HG03025 (cell line): ENCODE data around the gene TH.
"Not testable (repeated sequence)": the region's sequence is repeated elsewhere in the genome, so short reads cannot be mapped to it uniquely, and the experiment has no call there.

Experiments used
- ATAC-seq: cut with Tn5 transposase; IDR thresholded peaks from one replicate; pipeline ENCODE4 v1.9.1; 2021; ENCODE audit warnings: mild to moderate bottlenecking, moderate library complexity; ENCODE audit not compliant: unreplicated experiment, low FRiP score

TH gene

DNA sequence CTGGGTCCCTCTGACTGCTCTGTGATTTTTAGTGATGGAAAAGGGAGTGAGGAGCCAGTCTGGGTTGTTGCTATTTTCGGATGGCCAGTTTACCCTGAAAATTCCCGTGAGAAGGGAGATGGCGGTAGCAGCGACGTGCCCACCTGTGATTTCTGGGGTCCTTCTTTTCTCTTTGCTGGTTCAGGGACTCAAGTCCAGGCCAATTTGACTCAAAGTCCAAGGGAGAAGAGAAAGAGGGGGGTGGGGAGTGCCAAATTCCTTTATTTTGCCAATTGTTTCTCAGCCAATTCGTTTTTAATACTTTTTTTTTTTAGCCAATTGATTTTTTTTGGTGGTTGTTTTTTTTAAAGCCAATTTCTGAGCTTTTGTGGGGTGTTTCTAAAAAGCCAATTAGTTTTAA lies 39.4 kb downstream of the TH start:
- no peak for ATAC-seq

DNA sequence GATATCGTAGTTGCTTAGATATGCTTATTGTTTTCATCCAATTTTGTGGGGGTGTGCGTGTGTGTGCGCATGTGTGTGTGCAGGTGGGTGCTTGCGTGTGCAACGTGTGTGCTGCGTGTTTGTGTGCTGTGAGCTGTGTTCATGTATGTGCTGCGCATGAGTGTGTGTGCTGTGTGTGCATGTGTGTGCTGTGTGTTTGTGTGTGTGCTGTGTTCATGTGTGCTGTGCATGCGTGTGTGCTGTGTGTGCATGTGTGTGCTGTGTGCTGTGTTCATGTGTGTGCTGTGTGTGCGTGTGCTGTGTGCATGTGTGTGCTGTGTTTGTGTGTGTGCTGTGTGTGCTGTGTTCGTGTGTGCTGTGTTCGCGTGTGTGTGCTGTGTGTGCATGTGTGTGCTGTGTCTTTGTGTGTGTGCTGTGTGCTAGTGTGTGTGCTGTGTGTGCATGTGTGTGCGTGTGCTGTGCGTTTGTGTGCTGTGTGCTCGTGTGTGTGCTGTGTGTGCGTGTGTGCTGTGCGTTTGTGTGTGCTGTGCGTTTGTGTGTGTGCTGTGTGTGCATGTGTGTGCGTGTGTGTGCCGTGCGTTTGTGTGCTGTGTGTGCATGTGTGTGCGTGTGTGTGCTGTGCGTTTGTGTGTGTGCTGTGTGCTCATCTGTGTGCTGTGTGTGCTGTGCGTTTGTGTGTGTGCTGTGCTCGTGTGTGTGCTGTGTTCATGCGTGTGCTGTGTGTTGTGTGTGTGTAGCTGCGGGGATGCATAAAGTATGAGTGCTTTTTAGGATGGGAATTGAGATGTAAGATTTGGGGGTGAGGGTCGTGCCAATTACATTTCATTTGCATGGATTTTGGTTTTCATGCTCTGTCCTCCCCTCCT lies 40.0 kb downstream of the TH start:
- ATAC-seq: no peak

DNA sequence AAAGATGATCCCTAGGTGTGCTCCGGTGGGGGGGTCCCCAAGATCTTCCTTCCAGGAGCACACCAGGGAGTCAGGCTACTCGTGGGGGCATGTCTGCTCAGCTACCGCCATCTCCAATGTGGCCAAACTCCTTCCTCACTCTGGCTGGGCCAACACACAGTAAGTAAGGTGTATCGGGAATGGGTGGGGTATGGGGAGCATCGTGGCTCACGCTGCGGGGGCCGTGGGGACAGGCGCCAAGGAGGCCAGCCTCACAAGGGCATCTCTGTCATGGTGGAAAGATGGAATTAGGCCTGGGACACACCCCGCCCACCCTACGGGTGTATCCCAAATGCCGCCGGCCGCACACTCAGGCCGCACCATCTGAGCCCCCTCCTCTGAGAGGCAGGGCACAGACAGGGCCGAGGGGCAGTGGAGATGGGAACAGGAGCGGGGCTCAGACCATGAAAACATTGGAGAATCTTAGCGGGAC lies 40.7 kb downstream of the TH start:
- no peak for ATAC-seq

DNA sequence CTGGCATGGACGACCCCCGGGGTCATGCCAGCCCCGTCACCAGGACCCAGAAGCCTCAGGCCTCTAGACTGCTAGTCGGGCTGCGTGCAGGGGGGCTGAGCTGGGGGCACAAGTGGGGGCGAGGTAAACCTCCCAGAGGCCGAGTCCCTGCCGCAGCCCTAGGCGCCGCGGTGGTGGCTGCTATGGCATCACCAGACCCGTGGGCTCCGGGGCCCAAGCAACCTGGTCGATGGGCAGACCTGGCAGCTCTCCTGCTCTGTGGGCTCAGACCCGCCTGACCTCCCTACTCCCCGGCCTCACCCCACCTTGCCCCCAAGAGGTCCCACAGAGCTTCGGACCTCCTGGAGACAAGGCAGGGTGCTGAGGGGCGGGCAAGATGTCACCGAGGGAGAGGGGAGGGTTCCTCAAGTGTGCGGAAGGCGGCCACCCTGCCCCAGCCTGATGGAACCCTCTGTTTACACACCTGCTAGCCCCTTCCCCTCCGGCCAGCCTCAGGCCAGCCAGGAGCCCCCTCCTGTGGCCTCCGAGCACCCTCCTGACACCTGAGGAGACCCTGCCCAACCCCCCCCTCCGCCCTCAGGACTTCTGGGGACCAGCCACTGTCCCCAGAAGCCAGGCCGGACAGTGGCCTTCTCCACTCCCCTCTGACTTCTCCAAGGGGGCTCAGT lies 41.8 kb downstream of the TH start:
- ATAC-seq: no peak

DNA sequence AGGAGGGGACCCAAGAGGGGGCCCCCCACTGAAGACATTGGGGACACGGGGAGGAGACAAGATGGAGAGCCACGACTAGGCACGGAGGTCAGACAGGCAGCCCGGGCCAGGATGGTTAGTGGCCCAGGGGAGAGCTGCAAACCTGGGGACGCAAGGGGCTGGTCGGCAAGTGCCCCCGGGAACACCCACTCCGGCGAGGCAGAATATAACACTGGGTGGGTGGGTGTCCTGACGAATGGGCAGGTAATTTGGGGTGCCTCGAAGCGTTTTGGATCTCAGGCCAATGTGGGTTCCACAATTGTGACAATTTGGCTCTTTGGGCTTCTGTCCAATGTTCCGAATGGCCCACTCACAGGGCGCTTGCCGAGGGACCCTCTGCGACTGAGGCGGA lies 42.3 kb downstream of the TH start:
- ATAC-seq: no peak

DNA sequence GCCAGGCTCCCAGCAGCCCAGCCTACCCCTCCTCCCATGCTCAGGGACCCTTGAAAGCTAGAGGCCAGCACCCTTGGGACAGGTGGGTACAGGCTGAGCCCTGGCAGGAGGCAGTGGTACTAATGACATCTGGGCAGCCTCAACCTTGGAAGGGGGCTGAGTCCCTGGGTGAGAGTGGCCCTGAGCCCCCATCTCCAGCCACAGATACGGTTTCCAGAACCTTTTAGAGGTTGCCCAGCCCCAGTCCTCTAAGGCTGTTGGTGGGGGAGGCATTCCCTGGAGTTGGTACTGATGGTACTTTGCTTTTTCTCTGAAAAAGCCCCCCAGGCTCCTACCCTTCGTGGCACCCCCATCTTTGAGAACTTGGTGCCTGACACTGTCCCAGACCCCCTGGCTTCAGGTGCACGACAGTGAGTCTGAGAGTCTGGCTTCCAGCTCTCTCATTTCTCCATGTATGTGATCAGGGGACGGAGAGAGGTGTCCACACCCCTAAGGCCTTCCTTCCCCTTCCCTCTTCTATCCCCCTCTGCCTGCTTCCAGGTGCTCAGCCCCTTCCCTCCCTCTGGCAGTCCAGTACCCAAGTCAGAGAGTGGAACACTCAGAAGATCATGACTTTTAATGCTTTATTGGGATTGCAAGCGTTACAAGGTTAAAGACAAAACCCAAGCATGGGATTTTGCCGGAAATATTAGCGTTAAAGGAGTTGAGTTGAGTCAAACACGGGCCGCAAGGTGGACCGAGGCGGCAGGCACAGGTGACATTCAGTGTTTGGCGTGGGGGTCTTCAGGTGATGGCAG lies 42.9 kb downstream of the TH start:
- no peak for ATAC-seq

DNA sequence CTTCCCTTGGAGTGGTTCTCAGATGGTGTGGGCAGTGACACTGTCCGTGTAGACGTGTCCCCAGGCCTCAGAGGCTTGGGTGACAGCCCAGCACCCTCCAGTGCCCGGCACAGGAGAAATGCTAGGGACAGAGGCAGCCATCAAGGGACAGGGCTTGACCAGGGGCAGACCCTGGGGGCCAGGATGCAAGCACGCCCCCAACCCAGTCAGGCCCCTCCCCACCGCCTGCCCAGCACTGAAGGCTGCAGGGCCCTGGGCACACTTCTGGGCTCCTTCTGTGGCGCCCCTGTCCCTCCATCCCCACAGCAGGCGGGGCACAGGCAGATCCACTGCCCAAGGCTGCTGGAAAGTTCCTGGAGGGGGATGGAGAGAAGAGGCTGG lies 43.5 kb downstream of the TH start:
- no peak for ATAC-seq

DNA sequence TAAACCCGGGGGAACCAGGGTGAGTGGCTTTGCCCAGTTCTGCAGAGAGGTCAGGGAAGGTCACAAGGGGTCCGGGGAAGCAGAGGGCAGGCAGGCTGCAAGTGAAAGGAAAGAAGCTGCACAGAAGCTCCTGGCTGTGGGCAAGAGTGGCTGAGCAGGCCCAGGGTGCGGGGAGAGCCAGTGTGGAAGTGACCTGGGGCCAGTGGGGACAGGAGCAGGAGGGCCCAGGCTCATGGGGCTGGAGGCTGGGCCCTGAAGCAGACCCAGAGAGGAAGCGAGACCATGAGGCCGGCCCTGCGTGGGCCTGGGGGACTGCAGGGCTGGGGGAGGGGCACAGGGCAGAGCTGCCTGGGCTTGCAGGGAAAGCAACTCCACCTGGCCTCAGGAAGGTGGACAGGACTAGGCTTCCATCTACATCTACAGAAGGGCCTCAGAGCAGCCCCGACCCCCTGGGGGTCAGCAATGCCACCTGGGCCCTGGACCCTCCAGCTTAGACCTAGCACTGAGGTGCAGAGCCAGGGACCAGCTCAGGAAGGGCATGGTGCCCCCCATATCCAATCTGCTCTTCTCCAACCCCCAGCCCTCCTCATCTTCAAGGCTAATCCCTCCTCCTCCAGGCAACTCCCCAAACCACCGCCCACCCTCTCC lies 44.0 kb downstream of the TH start:
- ATAC-seq: no peak

DNA sequence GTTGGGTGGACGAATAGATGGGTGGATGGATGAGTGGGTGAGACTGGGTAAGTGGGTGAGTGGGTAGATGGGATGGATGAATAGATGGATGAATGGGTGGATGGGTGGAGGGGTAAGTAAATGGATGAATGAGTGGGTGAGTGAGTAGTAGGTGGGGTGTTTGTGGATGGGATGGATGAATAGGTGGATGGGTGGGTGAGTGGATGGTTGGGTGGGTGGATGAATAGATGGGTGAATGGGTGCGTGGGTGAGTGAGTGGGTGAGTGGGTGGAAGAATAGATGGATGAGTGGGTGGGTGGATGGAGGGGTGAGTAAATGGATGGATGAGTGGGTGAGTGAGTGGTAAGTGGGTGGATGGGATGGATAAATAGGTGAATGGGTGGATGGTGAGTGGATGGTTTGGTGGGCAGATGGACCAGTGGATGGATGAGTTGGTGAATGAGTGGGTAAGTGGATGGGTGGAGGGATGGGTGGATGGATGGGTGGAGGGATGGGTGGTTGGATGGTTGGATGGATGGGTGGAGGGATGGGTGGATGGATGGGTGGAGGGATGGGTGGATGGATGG lies 45.0 kb downstream of the TH start:
- no peak for ATAC-seq

DNA sequence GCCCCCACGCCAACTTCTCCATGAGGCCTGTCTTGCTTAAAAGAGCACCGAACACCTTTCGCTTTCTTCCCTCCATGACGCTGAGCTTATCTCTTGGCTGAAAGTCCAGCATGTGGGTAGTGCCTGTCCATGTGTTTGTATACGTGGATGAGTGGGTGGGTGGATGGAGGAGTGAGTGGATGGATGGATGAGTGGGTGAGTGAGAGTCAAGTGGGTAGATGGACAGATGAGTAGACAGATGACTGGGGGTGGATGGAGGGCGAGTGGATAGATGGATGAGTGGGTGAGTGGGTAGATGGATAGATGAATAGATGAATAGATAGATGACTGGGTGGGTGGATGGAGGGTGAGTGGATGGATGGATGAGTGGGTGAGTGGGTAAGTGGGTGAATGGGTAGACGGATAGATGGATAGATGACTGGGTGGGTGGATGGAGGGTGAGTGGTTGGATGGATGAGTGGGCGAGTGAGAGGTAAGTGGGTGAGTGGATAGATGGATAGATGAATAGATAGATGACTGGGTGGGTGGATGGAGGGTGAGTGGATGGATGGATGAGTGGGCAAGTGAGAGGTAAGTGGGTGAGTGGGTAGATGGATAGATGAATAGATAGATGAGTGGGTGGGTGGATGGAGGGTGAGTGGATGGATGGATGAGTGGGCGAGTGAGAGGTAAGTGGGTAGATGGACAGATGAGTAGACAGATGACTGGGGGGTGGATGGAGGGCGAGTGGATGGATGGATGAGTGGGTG lies 46.7 kb downstream of the TH start:
- not testable (repeated sequence) for ATAC-seq

DNA sequence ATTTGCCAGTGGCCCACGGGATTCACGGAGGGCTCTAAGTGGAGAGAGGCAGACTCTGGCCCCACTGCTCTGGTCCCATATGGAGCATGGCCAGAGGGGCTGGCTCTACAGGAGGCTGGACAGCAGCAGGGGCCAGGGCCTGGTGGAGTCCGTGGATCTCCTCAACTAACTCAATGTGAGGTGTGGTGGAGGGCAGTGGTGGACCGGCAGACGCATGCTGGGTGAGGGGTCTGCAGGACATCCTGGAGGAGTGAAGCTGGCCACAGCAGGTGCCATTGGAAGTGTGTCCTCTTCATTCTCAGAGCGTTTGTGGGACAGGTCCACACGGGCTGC lies 48.0 kb downstream of the TH start:
- ATAC-seq: no peak

DNA sequence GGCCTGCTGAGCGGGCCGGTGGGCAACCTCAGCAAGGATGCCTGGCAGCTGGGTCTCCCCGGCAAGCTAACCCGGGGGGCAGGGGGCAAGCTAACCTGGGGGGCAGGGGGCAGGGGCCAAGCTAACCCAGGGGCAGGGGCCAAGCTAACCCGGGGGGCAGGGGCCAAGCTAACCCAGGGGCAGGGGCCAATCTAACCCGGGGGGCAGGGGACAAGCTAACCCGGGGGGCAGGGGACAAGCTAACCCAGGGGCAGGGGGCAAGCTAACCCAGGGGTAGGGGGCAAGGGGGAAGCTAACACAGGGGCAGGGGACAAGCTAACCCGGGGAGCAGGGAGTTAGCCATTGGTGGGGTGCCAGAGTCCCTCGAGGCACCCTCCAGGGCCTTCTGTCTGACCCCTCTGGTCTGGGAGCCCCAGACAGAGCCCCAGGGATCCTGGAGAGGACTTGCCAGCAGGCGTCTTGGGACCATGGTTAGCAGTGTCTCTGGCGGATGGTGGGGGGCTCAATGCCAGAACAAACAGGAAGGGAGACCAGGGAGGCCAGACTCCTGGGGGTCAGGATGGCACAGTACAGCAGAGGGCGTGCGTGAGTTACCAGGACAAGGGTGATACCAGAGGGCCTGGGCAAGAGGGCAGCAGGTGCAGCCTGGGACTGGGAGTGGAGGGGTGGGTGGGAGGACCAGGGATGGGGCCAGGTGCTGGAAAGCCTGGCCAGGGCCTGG lies 48.5 kb downstream of the TH start:
- no peak for ATAC-seq

DNA sequence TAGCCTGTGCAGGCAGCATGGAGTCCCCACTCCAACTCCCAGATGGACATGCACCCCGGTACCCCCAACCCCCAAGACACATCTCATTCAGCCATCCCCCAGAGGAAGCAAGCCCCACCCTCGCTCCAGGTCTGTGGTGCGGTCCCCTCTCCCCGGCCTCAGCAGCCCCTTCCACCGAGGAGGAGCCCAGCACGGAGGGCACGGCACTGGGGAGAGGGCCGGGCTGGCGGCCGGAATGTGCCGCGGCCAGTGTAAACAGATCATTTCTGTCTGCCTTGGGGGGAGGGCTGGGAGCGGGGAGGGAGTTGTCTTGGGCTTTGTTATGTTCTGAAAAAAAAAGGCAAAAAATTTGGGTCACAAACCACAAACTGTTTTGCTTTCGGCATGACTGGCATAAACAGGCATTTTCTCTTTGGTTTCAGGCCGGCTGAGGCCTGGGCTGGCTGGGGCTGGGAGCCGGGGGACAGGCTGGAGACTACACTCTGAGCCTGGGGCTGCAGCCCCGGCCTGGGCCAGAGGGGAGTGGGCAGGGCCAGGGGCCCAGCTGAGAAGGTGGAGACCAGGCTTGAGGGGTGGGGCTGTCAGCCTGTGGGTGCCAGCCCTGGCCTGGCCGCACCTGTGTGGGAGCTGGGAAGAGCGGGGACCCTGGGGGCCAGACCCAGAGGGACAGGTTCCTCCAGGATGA lies 49.3 kb downstream of the TH start:
- ATAC-seq: no peak

DNA sequence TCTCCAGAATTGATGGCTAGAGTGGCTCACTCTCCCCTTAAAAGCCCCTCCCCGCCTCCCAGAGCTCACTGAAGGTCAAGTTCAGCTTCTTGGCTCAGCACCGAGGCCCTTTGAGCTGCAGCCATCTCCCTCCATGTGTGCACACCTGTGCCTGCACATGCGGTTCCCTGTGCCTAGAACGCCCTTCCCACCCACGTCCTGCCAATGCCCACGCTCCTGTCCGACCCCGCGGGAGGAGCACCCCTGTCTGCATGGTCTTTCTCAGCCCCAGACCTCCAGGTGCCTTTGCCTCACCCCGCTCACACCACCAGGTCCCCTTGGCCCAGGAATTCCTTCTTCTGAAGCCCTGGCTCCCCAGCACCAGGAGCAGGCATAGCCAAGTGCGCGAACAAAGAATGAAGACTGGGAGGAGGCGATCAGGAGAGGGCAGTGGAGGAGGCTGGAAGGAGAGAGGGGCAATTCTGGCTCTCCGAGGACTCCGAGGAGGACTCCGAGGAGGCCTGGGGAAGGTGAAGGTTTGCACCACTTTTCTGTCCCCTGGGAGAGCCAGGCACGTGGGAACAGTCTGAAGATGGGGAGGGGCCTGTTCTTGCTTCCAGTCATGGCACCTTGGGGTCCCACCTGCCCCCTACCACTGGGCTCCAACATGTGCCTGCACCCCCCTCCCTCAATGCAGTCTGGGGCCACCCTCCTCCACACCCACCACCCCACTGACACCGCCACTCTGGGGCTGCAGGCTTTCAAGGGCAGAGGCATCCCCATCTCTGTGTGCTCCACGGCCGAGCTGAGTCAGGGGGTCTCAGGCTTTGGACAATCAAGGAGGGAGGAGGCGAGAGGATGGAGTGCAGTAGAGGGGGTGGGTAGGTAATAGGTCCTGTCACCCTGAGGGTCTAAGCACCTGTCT lies 50.1 kb downstream of the TH start:
- no peak for ATAC-seq

DNA sequence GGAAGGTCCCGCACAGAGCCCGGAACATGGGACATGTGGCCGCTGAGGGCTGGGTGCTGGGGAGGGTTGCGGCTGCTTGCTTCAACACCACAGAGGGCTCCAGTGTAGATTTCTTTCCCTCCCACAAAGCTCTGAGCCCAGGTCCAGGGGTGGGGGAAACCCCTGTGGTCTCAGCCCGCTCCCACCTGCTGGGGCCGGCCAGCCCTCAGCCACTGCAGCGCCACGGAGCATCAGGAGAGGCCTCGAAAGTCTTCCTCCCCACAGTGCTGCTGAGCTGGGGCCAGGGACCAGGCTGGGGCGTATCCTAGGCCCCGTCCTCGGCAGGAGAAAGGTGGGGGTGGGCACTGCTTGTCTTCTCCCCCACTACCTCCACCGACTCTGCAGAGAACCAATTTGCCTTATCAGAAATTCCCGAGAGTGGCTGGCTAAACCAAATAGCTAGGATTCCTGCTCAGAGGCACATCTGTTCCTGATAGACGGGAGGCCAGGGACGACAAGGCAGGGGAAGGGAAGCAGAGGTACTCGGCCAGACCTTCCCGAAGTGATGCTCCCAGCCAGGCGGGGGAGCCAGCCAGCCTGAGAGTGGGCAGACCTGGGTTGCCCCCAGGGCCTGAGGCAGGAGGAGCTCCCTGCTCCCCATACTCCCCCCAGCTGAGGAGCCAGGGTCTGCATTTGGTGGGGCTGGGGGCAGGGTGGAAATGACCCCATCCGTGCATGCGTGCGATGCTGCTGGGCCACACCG lies 51.1 kb downstream of the TH start:
- ATAC-seq: no peak

DNA sequence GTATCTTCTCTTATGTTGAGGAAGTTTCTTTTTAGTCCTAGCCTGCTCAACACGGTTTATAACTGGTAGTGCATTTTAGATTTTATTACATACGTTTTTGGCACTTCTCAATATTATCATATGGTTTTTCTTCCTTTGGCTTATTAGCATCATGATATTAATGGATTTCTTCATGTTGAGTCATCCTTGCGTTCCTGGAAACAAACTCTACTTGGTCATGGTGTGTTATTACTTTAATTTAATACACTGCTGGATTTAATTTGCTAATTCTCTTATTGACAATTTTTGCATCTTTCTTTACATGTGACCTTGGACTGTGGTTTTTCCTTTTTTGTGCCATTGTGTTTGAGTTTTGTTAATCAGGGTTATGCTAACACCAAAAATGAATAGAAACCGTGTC lies 52.9 kb downstream of the TH start:
- no peak for ATAC-seq

DNA sequence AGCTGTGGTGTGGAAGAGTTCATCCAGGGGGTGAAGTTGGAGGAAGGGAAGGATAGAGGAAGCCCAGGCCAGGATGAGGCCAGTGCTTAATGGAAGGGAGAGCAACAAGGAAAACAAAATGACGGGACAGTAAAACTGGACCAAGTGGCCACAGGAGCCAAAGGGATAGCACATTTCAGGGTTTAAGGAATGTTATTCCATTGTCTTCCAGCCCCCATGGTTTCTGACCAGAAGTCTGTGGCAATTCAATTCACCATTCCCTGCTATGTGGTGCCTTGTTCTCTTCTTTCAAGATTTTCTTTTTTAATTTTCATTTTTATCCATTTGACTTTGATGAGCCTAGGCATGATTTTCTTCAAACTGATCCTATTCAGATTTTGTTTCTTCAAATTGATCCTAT lies 54.9 kb downstream of the TH start:
- no peak for ATAC-seq
